HG03060 (cell line): ENCODE results near the gene ATG7.

ENCODE experiments used
- ATAC-seq: cut with Tn5 transposase; IDR thresholded peaks from one replicate; pipeline ENCODE4 v1.9.1; 2021; ENCODE audit warnings: low read depth, moderate number of reproducible peaks; ENCODE audit not compliant: unreplicated experiment

ATG7 gene

DNA sequence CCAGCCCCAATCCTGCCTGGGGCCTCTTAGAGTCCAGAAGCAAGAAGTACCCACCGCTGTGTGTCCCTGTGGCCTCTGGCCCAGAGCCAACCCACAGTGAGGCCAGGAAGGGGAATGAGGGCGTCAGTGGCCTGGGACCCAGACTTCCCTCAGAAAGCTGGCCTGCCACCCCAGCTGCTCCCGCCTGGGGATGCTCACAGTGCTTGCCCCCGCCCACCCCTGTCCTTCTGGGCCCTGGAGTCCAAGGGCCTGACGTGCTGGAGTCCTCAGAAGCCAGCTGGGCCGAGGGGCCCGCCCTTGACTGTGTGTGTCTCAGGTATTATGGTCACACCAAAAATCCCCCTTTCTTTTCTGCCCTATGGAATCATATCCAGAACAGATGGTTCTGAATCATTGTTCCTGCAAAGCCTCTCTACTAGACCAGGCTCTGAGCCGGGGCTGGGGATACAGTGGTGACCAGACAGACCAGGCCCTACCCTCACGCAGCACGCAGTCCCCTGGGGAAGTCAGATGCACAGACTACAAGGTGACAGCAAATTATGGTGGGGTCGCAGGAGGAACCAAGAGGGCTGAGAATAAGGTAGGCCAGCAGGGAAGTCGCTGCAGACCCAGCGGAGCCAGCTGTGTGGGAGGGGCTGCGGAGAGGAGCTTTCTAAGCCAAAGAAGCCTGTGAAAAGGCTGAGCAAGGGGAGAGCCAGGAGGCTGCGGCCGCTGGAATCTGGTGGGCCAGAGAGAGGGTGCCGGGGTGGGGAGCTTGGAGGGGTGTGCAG, 272.4 kb downstream of the ATG7 start:
- ATAC-seq = no peak

- ATAC-seq = no peak
Observed at GRCh38 chr3:11545186-11545851, 273.1 kb downstream of the ATG7 start.

DNA sequence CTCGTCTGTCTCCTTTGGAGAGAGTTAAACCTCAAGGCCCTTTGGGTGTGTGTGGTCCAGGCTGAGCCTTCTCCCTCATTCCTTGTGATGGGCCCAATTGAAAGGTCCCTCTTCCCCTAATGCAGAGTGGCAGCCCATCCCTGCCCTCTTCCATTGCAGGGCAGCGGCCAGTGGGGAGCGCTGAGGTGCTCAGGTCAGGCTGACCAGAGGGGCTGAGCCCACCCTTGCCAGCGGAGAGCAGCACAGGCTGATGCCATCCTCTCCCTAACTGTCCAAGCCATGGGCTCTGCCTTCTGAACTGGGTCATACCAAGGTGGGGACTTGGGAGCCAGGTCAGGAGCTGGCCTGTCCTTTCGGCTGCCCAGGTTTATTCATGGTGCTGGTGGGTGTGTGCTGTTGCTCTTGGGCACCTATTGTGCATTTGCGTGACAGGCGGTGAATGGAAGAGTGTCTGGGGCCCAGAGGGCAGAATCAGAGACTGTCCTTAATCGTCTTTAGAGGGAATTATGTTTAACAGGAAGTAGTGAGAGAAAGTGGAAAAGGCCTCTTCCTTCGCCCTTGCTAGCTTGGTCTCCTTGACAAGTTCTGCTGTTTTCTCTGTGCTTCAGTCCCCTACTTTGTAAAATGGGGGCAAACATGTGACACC, 274.6 kb downstream of the ATG7 start:
- no peak for ATAC-seq

DNA sequence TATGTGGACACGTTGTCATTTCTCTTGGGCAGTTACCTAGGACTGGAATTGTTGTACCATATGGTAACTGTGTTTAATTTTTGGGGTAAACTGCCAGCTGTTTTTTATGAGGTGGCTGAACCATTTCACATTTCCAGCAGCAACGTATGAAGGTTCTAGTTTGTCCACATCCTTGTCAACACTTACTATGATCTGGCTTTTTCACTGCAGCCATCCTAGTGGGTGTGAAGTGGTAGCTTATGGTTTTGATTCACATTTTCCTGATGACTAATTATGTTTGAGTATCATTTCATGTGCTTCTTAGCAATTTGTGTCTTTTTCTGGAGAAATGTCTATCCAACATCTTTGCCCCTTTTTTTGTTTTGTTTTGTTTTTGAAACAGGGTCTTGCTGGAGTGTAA, 275.3 kb downstream of the ATG7 start:
- ATAC-seq = no peak

DNA sequence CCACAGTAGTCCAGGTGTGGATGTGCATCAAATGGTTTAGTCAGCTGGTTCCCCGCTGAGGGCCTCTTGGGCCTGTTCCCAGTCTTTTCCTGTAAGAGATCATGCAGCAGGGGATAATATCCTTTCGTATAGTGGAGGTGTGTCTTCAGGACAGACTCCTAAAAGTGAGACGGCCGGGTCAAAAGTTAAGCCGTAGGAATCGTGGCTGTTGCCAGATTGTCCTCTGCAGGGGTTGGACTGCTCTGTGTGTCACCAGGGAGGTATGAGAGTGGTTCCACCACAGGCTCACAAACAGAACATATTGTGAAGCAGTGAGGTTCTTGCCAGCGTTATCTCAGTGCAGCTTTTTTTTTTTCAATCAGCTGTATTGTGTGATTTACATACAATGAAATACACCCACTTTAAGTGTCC, 276.5 kb downstream of the ATG7 start:
- ATAC-seq = no peak

- no peak for ATAC-seq
Observed at GRCh38 chr3:11549580-11550140, 277.5 kb downstream of the ATG7 start.

DNA sequence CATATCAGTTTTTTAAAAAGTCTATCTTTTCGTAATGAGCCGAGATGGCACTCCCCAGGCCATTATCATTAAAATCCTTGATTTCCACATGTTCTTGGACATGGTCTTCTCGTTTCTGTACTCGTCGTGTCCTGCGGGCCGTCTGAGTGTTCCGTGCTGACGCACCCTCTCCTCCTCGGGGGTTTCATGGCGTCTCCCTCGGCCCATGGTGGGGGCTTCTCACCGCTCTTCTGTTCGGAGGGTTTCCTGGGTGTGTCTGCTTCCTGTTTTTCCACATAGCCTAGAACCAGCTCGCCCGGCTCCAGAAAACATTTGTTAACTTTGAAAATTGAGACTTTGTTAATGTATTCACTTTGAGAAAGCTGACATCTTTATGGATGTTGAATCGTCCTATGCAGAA, 278.8 kb downstream of the ATG7 start:
- no peak for ATAC-seq

DNA sequence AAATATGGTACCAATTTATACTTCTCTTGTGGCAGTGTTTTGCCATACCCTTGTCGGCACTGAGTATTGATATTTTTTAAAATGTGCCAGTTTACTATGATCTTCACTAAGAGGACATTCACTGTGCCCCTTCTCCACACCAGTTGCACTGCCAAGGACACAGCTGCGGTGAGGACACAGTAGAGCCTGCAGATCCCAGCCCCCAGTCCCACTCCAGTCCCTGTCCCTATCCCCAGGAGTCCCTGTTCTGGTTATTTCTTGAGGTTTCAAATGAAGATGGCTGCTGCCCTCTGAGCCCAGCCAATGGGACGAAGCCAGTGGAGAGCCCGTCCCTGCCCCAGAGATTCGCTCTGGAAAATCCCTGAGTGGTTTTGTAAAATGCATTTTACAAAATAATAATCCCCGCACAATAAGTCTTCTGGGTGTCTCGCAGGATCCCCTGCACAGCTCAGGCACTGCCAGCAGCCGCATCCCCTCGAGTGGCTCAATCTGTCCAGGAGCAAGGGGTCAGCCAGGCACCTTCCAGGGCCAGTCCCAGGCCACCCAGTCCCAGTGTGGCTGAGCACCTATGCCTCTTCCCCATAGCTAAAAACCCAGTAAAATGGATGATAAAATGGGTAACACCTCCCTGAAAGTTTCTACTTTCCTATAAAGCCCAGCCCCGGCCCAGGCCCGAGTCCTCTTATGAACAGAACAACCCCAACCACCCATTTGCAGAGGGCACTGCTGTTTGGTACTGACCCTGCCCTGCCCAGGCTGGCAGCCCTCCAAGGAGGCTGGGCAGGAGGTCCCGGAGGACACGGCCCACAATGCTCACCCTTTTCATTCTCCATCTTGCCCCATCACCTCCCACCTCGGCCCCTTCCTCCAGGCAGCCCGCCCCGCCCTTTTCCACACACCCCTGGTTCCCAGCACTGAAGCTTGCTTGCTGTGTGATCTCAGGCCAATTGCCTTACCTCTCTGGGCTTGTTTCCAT, 280.4 kb downstream of the ATG7 start:
- ATAC-seq = no peak

DNA sequence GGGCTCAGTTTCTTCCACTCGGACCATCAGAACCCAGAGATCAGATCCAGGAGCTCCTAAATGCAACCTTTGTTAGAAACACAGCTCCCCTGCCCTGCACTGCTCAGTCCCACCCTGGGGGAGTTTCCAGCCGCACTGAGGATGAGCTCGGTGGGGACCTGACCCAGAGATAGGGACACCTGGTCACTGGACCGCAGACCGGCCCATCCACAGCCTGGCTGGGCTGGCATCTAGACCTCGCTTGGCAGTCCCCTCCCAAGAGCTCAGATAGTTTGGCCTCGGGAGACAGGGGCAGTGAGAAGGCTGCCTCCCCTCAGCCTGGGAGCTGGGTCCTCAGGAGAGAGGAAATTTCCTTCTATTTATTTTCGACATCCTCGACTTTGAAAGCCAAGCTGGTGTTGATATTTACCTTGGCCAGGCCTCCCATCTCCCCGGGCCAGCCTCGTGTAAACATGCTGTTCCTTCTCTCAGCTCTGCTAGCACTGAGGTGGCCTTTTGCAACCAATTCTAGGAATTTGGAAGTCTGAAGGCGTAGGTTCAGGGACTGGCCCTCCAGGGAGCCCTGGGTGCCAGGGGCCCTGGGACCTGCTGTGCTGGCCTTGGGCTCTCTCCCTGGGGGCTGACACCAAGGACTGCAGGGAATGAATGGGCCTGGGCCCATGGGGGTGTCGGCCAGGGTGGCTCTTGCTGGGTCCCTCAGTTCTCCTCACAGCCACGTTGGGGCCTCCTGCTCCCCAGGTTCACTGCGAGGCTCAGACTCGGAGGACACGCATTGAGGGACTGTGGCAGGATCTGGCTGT, 281.4 kb downstream of the ATG7 start:
- no peak for ATAC-seq

DNA sequence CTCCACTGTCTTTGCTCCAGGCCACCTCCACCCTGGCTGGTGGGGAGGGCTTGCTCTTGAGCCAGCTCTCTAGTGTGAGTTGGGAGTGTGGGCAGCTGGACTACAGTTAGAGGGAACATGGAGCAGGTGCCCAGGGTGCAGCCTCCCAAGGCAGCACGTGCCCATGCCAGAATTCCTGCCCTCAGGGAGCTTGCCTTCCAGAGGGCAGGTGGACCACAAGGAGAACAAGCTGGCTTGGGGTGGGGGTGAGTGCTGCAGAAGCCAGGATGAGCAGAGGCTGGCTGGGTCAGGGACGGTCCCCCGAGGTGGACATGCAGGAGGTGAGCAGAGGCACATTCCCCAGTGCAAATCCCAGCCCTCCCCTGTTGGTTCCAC, 282.0 kb downstream of the ATG7 start:
- no peak for ATAC-seq

DNA sequence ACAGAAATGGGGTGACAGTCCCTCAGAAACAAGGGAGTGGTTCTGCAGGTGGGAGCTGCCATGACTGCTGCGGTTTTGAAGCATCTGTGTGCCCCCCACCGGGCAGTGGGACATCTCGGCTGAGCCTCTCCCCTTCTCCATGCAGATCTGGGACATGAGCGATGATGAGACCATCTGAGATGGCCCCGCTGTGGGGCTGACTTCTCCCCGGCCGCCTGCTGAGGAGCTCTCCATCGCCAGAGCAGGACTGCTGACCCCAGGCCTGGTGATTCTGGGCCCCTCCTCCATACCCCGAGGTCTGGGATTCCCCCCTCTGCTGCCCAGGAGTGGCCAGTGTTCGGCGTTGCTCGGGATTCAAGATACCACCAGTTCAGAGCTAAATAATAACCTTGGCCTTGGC, 282.5 kb downstream of the ATG7 start:
- no peak for ATAC-seq

GRCh38 chr3:11555211-11555782, 283.1 kb downstream of the ATG7 start:
- no peak for ATAC-seq

DNA sequence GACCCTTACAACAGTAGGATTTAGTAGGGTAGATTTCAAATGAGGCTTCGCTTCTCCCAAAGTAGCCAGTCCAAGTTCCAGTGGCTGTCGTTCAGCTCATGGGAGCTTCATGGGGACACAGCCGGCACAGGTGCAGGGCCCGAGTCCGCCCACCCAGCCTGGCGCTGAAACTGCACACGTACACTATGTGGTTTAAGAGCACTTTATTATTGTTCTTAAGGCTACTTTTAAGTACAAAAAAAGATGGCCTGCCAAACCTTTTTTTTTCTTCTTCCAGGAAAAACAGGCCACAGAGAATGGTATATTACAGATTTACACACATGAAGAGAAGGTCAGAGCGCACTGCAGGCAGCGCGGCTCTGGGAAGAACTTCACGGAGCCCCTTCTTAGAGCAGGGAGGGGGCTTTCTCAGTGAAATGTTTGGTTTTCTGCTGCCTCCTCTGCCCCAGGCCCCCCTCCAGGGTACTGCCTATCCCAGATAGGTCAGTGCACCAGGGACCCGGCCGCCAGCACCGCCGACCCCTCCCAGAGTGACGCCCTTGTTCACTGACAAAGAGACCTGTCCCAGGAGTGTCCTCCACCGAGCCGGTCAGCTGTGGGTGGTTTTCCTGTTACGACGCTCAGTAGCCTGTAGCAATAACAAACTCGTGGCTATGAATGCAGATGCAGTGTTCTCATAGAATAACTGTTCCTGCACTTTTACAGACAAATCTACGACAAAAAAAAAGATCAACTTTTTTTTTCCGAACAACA, 283.9 kb downstream of the ATG7 start:
- no peak for ATAC-seq

- ATAC-seq = no peak
Observed at GRCh38 chr3:11556851-11557644, 284.9 kb downstream of the ATG7 start.

DNA sequence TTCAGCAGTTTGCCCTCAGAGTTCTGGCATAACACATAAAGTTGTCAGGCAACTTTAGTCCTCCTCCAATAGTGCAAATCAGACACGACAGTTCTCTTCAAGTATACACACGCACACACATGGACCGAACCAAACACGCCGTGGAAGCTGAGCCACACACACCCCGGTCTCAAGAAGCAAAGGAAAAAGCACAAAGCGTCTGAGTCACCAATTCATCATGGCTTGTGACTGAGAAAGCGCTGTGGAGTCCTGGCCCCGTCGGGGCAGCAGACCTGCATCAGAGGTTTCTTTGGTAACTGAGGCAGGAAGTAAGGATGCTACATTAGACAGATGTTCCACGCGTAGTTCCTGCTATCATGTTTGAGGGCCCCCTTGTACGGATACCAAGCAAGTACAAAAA, 285.8 kb downstream of the ATG7 start:
- no peak for ATAC-seq

- ATAC-seq = no peak
Observed at GRCh38 chr3:11558411-11558903, 286.3 kb downstream of the ATG7 start.
